DOHH2 (cell line): ENCODE measurements around the gene ZNF627.

Experiments
- H3F3A ChIP-seq: fragments of 200-600 bp; sonication (generic), shearing (Covaris generic); 2 replicates; pipeline ENCODE4 v1.6.0; 2016; ENCODE audit warnings: antibody characterized with exemption, mild to moderate bottlenecking; ENCODE audit not compliant: control insufficient read depth, insufficient read depth
- H3K27ac ChIP-seq: fragments of 200-600 bp; sonication (generic); 2 replicates; pipeline ENCODE4 v1.5.1; 2014; ENCODE audit warnings: low read depth, mild to moderate bottlenecking, low read length, moderate library complexity
- H3K27me3 ChIP-seq: fragments of 200-600 bp; sonication (generic); 2 replicates; pipeline ENCODE4 v1.6.1; 2014; ENCODE audit warnings: mild to moderate bottlenecking, low read length, mixed read lengths; ENCODE audit not compliant: control insufficient read depth
- H3K36me3 ChIP-seq: fragments of 200-600 bp; sonication (generic); 2 replicates; pipeline ENCODE4 v1.6.1; 2014; ENCODE audit warnings: mild to moderate bottlenecking, low read length, moderate library complexity, mixed read lengths; ENCODE audit not compliant: control insufficient read depth
- H3K4me1 ChIP-seq: fragments of 200-600 bp; sonication (generic); 2 replicates; pipeline ENCODE4 v1.6.1; 2014; ENCODE audit warnings: mild to moderate bottlenecking, low read length, mixed read lengths; ENCODE audit not compliant: control insufficient read depth
- H3K4me2 ChIP-seq: fragments of 200-600 bp; sonication (generic); 2 replicates; pipeline ENCODE4 v1.6.0; 2014; ENCODE audit warnings: mild to moderate bottlenecking, low read length, moderate library complexity
- H3K4me3 ChIP-seq: fragments of 200-600 bp; sonication (generic); 2 replicates; pipeline ENCODE4 v1.5.1; 2014; ENCODE audit warnings: mild to moderate bottlenecking, low read length, mixed read lengths
- H3K79me2 ChIP-seq: fragments of 200-600 bp; sonication (generic); 2 replicates; pipeline ENCODE4 v1.6.1; 2014; ENCODE audit warnings: mild to moderate bottlenecking, low read length, mixed read lengths; ENCODE audit not compliant: control insufficient read depth
- H3K9me2 ChIP-seq: fragments of 200-600 bp; sonication (generic); replicated peaks from 2 replicates; pipeline ENCODE4 v1.6.1; 2014; ENCODE audit warnings: mild to moderate bottlenecking, low read length, mixed read lengths; ENCODE audit not compliant: control insufficient read depth
- H3K9me3 ChIP-seq: fragments of 200-600 bp; sonication (generic); 2 replicates; pipeline ENCODE4 v1.6.1; 2014; ENCODE audit warnings: antibody characterized with exemption, low read length, mixed read lengths; ENCODE audit not compliant: control insufficient read depth, insufficient read depth
- H4K20me1 ChIP-seq: fragments of 200-600 bp; sonication (generic); 2 replicates; pipeline ENCODE4 v1.6.0; 2014; ENCODE audit warnings: low read depth, mild to moderate bottlenecking, antibody characterized with exemption, low read length, moderate library complexity; ENCODE audit not compliant: control insufficient read depth, insufficient read depth
- EZH2phosphoT487 ChIP-seq: fragments of 200-600 bp; sonication (generic); IDR thresholded peaks from 2 replicates; pipeline ENCODE4 v1.6.1; 2017; ENCODE audit warnings: borderline replicate concordance, mild to moderate bottlenecking, antibody characterized with exemption, low read length, moderate library complexity, mixed read lengths
- TF ChIP-seq, protein P1 (sequence below): fragments of 200-600 bp; sonication (generic); IDR thresholded peaks from one replicate; pipeline ENCODE4 v1.5.1; 2014; ENCODE audit warnings: antibody characterized with exemption, mild to moderate bottlenecking, low read depth, low read length; ENCODE audit not compliant: poor library complexity, severe bottlenecking

Gene ZNF627

GRCh38 chr19:11550265-11550664 lies 47.0 kb upstream of the ZNF627 start:
- Histone ChIP-seq H3K27me3 (no peaks in the 10 kb centered on the region), H3K9me3 (no peaks in the 10 kb centered on the region), H3K4me1 (peaks cover 26% of the 10 kb centered on the region), H4K20me1 (no peaks in the 10 kb centered on the region), H3F3A (no peaks in the 10 kb centered on the region), H3K4me2 (no peak overlapping the region), H3K79me2 (peaks cover 3% of the 10 kb centered on the region), H3K27ac (no peak overlapping the region), H3K4me3 (no peak overlapping the region), H3K36me3 (peaks cover 32% of the 10 kb centered on the region), H3K9me2 (no peaks in the 10 kb centered on the region)
- no peak for TF ChIP-seq EZH2phosphoT487
- TF ChIP-seq, protein P1, sequence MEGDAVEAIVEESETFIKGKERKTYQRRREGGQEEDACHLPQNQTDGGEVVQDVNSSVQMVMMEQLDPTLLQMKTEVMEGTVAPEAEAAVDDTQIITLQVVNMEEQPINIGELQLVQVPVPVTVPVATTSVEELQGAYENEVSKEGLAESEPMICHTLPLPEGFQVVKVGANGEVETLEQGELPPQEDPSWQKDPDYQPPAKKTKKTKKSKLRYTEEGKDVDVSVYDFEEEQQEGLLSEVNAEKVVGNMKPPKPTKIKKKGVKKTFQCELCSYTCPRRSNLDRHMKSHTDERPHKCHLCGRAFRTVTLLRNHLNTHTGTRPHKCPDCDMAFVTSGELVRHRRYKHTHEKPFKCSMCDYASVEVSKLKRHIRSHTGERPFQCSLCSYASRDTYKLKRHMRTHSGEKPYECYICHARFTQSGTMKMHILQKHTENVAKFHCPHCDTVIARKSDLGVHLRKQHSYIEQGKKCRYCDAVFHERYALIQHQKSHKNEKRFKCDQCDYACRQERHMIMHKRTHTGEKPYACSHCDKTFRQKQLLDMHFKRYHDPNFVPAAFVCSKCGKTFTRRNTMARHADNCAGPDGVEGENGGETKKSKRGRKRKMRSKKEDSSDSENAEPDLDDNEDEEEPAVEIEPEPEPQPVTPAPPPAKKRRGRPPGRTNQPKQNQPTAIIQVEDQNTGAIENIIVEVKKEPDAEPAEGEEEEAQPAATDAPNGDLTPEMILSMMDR = no peak

- Histone ChIP-seq H3K27ac (no peak overlapping the region), H3K9me2 (no peaks in the 10 kb centered on the region), H3K4me1 (peaks cover 28% of the 10 kb centered on the region), H3K79me2 (peaks cover 16% of the 10 kb centered on the region), H3K27me3 (no peaks in the 10 kb centered on the region), H3K36me3 (peaks cover 39% of the 10 kb centered on the region), H3F3A (no peaks in the 10 kb centered on the region), H3K9me3 (no peaks in the 10 kb centered on the region), H3K4me3 (no peak overlapping the region), H3K4me2 (no peak overlapping the region), H4K20me1 (no peaks in the 10 kb centered on the region)
- TF ChIP-seq, protein P1 = peak; percentile 64
- TF ChIP-seq EZH2phosphoT487 = no peak
Observed at GRCh38 chr19:11551603-11552235, 45.6 kb upstream of the ZNF627 start.

GRCh38 chr19:11552666-11553372 lies 44.5 kb upstream of the ZNF627 start:
- TF ChIP-seq, protein P1 = no peak
- TF ChIP-seq EZH2phosphoT487 = no peak
- Histone ChIP-seq H3K9me3 (no peaks in the 10 kb centered on the region), H3K27me3 (no peaks in the 10 kb centered on the region), H3K27ac (0 out of 2 replicates have a peak overlapping the region, but pooled peaks have one; percentile 4), H3K4me2 (peak overlapping the region; percentile 21; the same call in 1 of the 2 replicates), H3K4me3 (no peak overlapping the region), H3K4me1 (peaks cover 35% of the 10 kb centered on the region), H3K79me2 (peaks cover 26% of the 10 kb centered on the region), H3K36me3 (peaks cover 40% of the 10 kb centered on the region), H3K9me2 (no peaks in the 10 kb centered on the region), H3F3A (no peaks in the 10 kb centered on the region), H4K20me1 (peaks cover under 1% of the 10 kb centered on the region; the same call in 1 of the 2 replicates)
